ENCODE data around the gene PLEKHG5. TPM values are rescaled to one million over a fixed set of nuclear protein-coding genes. Genes with fewer than 3 reads are reported as not detected.

PLEKHG5 gene
- total and polyA plus RNA-seq, 4 donors = 3.4 to 22.9 (median 10.0) TPM

DNA sequence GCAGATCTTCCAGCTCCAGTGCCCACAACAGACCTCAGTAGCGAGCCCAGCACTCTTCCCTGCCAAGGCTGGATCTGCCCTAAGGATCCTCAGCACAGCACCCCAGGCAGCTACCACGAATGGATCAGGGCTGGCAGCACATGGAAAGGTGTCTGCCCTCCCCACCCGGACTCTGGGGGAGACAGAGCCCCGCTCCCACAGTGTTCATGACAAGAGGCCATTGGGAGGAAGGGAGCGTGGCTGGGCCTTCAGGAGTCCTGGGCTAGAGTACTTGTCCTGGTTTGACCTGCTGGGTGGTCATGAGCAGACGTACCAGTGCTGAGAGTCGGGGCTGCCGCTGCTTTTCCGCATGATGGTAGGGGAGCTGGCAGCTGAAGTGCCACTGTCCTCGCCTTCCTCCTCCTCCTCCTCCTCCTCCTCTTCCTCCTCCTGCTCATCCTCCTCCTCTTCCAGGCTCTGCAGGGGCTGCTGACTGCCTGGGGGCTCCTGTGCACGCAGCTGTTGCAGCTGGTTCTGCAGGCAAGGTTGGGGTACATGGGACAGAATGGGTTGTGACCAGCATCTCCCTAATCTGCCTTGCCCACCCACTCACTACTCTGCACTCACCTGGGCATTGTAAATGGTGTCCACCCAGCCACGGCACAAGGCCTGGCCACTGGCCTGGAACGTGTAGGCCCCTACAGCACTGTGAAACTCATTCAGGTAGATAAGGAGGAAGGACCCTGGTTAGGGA lies 22.6 kb downstream of the PLEKHG5 start:
- DNase-seq (no peak), ATAC-seq (ENCODE audit: insufficient read depth, low FRiP score) (no peak)
- no peak overlapping the region for H3K27ac ChIP-seq (ENCODE audit: low read depth in 1 of 2, low read length in 1 of 2)
- H3K4me3 ChIP-seq = no peak overlapping the region
- H3K36me3 ChIP-seq (ENCODE audit: control insufficient read depth in 4 of 4, insufficient read depth in 4 of 4, low read length in 4 of 4) = peaks cover 0 to 23% (median 10%) of the 10 kb centered on the region in 4 donors
- H3K9me3 ChIP-seq (ENCODE audit: control insufficient read depth in 4 of 4, insufficient read depth in 3 of 4, low read length in 3 of 4) = peaks cover 0 to 2% (median 0%) of the 10 kb centered on the region in 4 donors
- 93 to 95% methylated on average over 12 to 13 of the region's 13 CpGs for WGBS, 2 donors
- no peak overlapping the region for H3K9ac ChIP-seq (ENCODE audit: insufficient read depth in 1 of 2, low read length in 2 of 2)
- H3K4me1 ChIP-seq (ENCODE audit: control insufficient read depth in 5 of 5, insufficient read depth in 5 of 5, low read length in 5 of 5) = peaks cover 0 to 7% (median 0%) of the 10 kb centered on the region in 5 donors
- TF ChIP-seq, protein P1, sequence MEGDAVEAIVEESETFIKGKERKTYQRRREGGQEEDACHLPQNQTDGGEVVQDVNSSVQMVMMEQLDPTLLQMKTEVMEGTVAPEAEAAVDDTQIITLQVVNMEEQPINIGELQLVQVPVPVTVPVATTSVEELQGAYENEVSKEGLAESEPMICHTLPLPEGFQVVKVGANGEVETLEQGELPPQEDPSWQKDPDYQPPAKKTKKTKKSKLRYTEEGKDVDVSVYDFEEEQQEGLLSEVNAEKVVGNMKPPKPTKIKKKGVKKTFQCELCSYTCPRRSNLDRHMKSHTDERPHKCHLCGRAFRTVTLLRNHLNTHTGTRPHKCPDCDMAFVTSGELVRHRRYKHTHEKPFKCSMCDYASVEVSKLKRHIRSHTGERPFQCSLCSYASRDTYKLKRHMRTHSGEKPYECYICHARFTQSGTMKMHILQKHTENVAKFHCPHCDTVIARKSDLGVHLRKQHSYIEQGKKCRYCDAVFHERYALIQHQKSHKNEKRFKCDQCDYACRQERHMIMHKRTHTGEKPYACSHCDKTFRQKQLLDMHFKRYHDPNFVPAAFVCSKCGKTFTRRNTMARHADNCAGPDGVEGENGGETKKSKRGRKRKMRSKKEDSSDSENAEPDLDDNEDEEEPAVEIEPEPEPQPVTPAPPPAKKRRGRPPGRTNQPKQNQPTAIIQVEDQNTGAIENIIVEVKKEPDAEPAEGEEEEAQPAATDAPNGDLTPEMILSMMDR (IDR thresholded peaks at IDR 0.05; ENCODE audit: control extremely low read depth, extremely low read depth) = no peak
- H3K27me3 ChIP-seq (ENCODE audit: control insufficient read depth in 3 of 3, insufficient read depth in 3 of 3, low read length in 2 of 3) = no peaks in the 10 kb centered on the region

DNA sequence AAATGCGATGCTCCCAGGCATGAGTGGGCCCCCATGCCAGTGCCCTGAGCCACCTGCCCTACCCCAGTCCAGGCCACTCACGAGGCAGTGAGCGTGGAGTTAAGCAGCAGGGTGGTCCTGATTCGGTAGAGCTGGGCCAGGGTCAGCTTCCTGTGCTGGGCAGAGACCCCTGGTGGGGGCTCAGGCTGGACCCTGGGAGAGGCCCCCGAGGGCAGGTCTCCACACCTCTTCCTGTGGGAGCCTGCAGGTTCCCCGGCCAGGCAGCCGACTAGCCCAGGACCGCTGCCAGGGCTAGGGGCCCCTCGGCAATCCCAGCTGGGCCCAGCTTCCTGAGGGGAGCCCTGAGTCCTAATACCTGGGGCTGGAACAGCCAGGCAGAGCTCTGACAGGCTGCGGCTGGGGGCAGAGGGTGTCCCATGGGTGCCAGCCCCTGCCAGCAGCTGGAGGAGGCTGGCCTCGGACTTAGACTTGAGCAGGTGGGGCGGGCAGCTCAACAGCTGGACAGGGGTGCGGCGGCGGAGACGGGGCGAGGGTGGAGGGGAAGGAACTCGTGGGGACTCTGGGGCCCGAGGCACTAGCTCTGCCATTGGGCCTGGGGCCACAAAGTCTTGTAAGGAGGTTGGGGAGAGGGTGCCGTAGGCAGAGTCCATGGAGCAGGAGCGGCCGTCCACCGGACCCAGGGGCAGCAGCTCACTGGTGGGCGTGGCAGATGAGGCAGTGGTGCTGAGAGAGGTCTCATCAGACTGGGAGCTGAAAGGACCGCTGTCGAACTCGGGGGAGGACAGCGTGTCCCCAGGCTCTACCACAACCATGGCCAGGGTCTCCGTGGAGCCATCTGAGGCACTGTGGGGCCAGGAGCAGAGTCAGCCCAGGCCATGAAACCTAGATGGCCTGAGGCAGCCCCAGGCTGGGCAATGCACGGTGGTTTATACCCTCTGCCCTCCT lies 23.5 kb downstream of the PLEKHG5 start:
- TF ChIP-seq, protein P1 (IDR thresholded peaks at IDR 0.05; ENCODE audit: control extremely low read depth, extremely low read depth) = no peak
- H3K4me3 ChIP-seq = no peak overlapping the region
- peaks cover 0 to 7% (median 0%) of the 10 kb centered on the region in 5 donors for H3K4me1 ChIP-seq (ENCODE audit: control insufficient read depth in 5 of 5, insufficient read depth in 5 of 5, low read length in 5 of 5)
- DNase-seq (no peak), ATAC-seq (ENCODE audit: insufficient read depth, low FRiP score) (no peak)
- peaks cover 0 to 23% (median 10%) of the 10 kb centered on the region in 4 donors for H3K36me3 ChIP-seq (ENCODE audit: control insufficient read depth in 4 of 4, insufficient read depth in 4 of 4, low read length in 4 of 4)
- H3K9ac ChIP-seq (ENCODE audit: insufficient read depth in 1 of 2, low read length in 2 of 2) = no peak overlapping the region
- 94 to 95% methylated on average over 29 to 30 of the region's 30 CpGs for WGBS, 2 donors
- no peak overlapping the region for H3K27ac ChIP-seq (ENCODE audit: low read depth in 1 of 2, low read length in 1 of 2)
- peaks cover 0 to 2% (median 0%) of the 10 kb centered on the region in 4 donors for H3K9me3 ChIP-seq (ENCODE audit: control insufficient read depth in 4 of 4, insufficient read depth in 3 of 4, low read length in 3 of 4)
- H3K27me3 ChIP-seq (ENCODE audit: control insufficient read depth in 3 of 3, insufficient read depth in 3 of 3, low read length in 2 of 3) = no peaks in the 10 kb centered on the region

DNA sequence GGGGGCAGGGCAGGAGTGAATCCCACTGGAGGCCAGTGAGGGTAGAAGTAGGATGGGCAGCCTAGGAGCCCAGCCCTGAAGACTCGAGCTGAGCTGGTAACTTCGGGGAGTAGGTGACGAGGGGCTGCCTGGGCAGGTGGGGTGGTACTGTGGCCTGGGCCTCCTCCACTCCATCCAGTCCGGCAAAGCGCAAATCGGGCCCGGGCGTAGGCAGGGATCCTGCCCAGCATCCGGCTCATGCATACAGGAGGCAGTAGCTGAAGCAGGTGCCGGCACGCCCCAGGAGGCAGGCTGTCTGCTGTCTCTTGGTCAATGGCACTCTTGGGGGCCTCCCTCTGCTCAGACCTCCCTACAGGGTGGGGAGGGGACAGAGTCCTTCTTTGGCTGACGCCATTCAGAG lies 24.2 kb downstream of the PLEKHG5 start:
- peaks cover 0 to 2% (median 0%) of the 10 kb centered on the region in 4 donors for H3K9me3 ChIP-seq (ENCODE audit: control insufficient read depth in 4 of 4, insufficient read depth in 3 of 4, low read length in 3 of 4)
- ATAC-seq (ENCODE audit: insufficient read depth, low FRiP score) = no peak
- TF ChIP-seq, protein P1 (IDR thresholded peaks at IDR 0.05; ENCODE audit: control extremely low read depth, extremely low read depth) = no peak
- no peak overlapping the region for H3K9ac ChIP-seq (ENCODE audit: insufficient read depth in 1 of 2, low read length in 2 of 2)
- peaks cover 0 to 7% (median 0%) of the 10 kb centered on the region in 5 donors for H3K4me1 ChIP-seq (ENCODE audit: control insufficient read depth in 5 of 5, insufficient read depth in 5 of 5, low read length in 5 of 5)
- no peak overlapping the region for H3K27ac ChIP-seq (ENCODE audit: low read depth in 1 of 2, low read length in 1 of 2)
- WGBS, 2 donors = 96 to 98% methylated on average over 12 of the region's 12 CpGs
- DNase-seq = no peak
- H3K4me3 ChIP-seq = no peak overlapping the region
- H3K36me3 ChIP-seq (ENCODE audit: control insufficient read depth in 4 of 4, insufficient read depth in 4 of 4, low read length in 4 of 4) = peaks cover 0 to 22% (median 10%) of the 10 kb centered on the region in 4 donors
- H3K27me3 ChIP-seq (ENCODE audit: control insufficient read depth in 3 of 3, insufficient read depth in 3 of 3, low read length in 2 of 3) = no peaks in the 10 kb centered on the region

All from lung (tissue), 12 donors.